Measurements from ENCODE around the gene MED28.
"Not testable (repeated sequence)": the region's sequence is repeated elsewhere in the genome, so short reads cannot be mapped to it uniquely, and the experiment has no call there.

Gene MED28

GRCh38 chr4:17654701-17655100 is 40.3 kb downstream of the MED28 start:
- H3K4me3 ChIP-seq (ENCODE audit: low read depth, low read length): no peak overlapping the region
- TF ChIP-seq CTCF (IDR thresholded peaks at IDR 0.05; ENCODE audit: insufficient read depth, low read length, missing control alignments): no peak
- no peak for DNase-seq (ENCODE audit: low read depth, low spot score)
- ChIA-PET POLR2A (no interaction called here), CTCF (no interaction called here)

GRCh38 chr4:17657090-17657489 is 42.6 kb downstream of the MED28 start:
- TF ChIP-seq CTCF (IDR thresholded peaks at IDR 0.05; ENCODE audit: insufficient read depth, low read length, missing control alignments): no peak

GRCh38 chr4:17657849-17658248 is 43.4 kb downstream of the MED28 start:
- no peak overlapping the region for H3K4me3 ChIP-seq (ENCODE audit: low read depth, low read length)
- TF ChIP-seq CTCF (IDR thresholded peaks at IDR 0.05; ENCODE audit: insufficient read depth, low read length, missing control alignments): no peak
- POLR2A ChIA-PET: no interaction called here
- CTCF ChIA-PET: no interaction called here
- no peak for DNase-seq (ENCODE audit: low read depth, low spot score)

More at GRCh38 chr4:17657090-17657489, 42.6 kb downstream of the MED28 start:
- POLR2A ChIA-PET: no interaction called here
- H3K4me3 ChIP-seq (ENCODE audit: low read depth, low read length): no peak overlapping the region
- DNase-seq (ENCODE audit: low read depth, low spot score): no peak
- CTCF ChIA-PET: interaction anchor here (1.2 to 1.4 kb wide), 2 partner anchors 12 to 21 kb away, joined by 3 to 4 read pairs; no protein-coding TSS in a partner anchor

GRCh38 chr4:17659196-17659595 is 44.8 kb downstream of the MED28 start:
- POLR2A ChIA-PET; H3K4me3 ChIP-seq (ENCODE audit: low read depth, low read length); DNase-seq (ENCODE audit: low read depth, low spot score); CTCF ChIA-PET: not testable (repeated sequence)

- no peak for TF ChIP-seq CTCF (IDR thresholded peaks at IDR 0.05; ENCODE audit: insufficient read depth, low read length, missing control alignments)
- ChIA-PET POLR2A (no interaction called here), CTCF (no interaction called here)
- no peak for DNase-seq (ENCODE audit: low read depth, low spot score)
- H3K4me3 ChIP-seq (ENCODE audit: low read depth, low read length): no peak overlapping the region
These were observed 48.3 kb downstream of the MED28 start for GRCh38 chr4:17662694-17663093.

GRCh38 chr4:17664755-17665154 is 50.3 kb downstream of the MED28 start:
- ChIA-PET CTCF (no interaction called here), POLR2A (no interaction called here)
- DNase-seq (ENCODE audit: low read depth, low spot score): no peak
- TF ChIP-seq CTCF (IDR thresholded peaks at IDR 0.05; ENCODE audit: insufficient read depth, low read length, missing control alignments): no peak
- H3K4me3 ChIP-seq (ENCODE audit: low read depth, low read length): no peak overlapping the region

GRCh38 chr4:17665346-17665745 is 50.9 kb downstream of the MED28 start:
- H3K4me3 ChIP-seq (ENCODE audit: low read depth, low read length): no peak overlapping the region
- no peak for TF ChIP-seq CTCF (IDR thresholded peaks at IDR 0.05; ENCODE audit: insufficient read depth, low read length, missing control alignments)
- ChIA-PET POLR2A (no interaction called here), CTCF (no interaction called here)
- DNase-seq (ENCODE audit: low read depth, low spot score): no peak
